HCT116 (cell line): ENCODE results near the gene ZCWPW2. TPM values are rescaled to one million over a fixed set of nuclear protein-coding genes. Genes with fewer than 3 reads are reported as not detected.
A peak's percentile ranks its signal among the peaks of the same experiment; 100 is the strongest.

ENCODE experiments used
- ATAC-seq: fragments of 200-7000 bp; cut with Tn5 transposase; 2 replicates; pipeline ENCODE4 v1.9.1; 2020; ENCODE audit warnings: mild to moderate bottlenecking, moderate library complexity
- Bru-seq: library from RNA; stranded (reverse); fragments of 400-500 nt; gene quantifications from one replicate; lab custom pipeline; 2021; lab: Mats Ljungman, UMichigan
- BruChase-seq, 2 experiments: library from RNA; stranded (reverse); fragments of 400-500 nt; gene quantifications; one replicate each; lab custom pipeline; 2021; lab: Mats Ljungman, UMichigan
- BruUV-seq: library from RNA; stranded (reverse); fragments of 400-500 nt; replicated peaks from 2 replicates; lab custom pipeline; 2021; lab: Mats Ljungman, UMichigan
- CTCF ChIA-PET: fragments of 300-600 bp; sonication (Branson Sonifier 250); formaldehyde crosslinking; loops from one replicate; lab custom pipeline; 2021; ENCODE audit warnings: antibody characterized with exemption; lab: Charles Lee
- POLR2A ChIA-PET: fragments of 300-600, 350-600 bp; sonication (Branson Sonifier 250); formaldehyde crosslinking; loops from one replicate; lab custom pipeline; 2021; ENCODE audit warnings: antibody characterized with exemption; lab: Charles Lee
- RAD21 ChIA-PET, 2 experiments: fragments of 300-600 bp; sonication (Branson Sonifier 250); formaldehyde crosslinking; loops; one replicate each; lab custom pipeline; 2023; ENCODE audit warnings: low total read pairs in 2 of 2; ENCODE audit not compliant: uncharacterized antibody in 2 of 2, unreplicated experiment in 2 of 2, low non-redundant PET in 1 of 2; lab: Charles Lee
- DNase-seq: peaks from one replicate; pipeline ENCODE4 v3.0.0-alpha.2; 2010; ENCODE audit warnings: low read depth, low spot score
- H2AFZ ChIP-seq: fragments of 200-600 bp; shearing (Covaris generic), sonication (generic); 2 replicates; pipeline ENCODE4 v1.6.1; 2017; ENCODE audit warnings: low read depth, mixed run types, mixed read lengths, antibody characterized with exemption, low read length; ENCODE audit not compliant: poor library complexity, severe bottlenecking
- H3K27ac ChIP-seq: 2 replicates; pipeline ENCODE4 v1.5.1; 2012; ENCODE audit warnings: low read depth, low read length
- H3K27me3 ChIP-seq: fragments of 200-600 bp; sonication (generic); 2 replicates; pipeline ENCODE4 v1.6.1; 2016; ENCODE audit warnings: mixed run types, low read length, mixed read lengths; ENCODE audit not compliant: insufficient read depth
- H3K36me3 ChIP-seq, 2 experiments: fragments of 200-500 bp in 1 of 2; fragments of 200-600 bp in 1 of 2; sonication (Bioruptor generic) in 1 of 2; sonication (generic) in 1 of 2; 2 replicates each; pipeline versions ENCODE4 v1.5.1 to v1.6.1; 2014 to 2016; ENCODE audit warnings: low read length in 2 of 2, inconsistent platforms in 1 of 2, mixed read lengths in 1 of 2, mixed run types in 1 of 2; ENCODE audit not compliant: insufficient read depth in 2 of 2, control insufficient read depth in 1 of 2
- H3K4me1 ChIP-seq, 2 experiments: fragments of 200-600 bp in 1 of 2; sonication (generic) in 1 of 2; 2 replicates each; pipeline versions ENCODE4 v1.5.1 to v1.6.1; 2012 to 2017; ENCODE audit warnings: low read length in 2 of 2, inconsistent platforms in 1 of 2, mild to moderate bottlenecking in 1 of 2, mixed read lengths in 1 of 2, mixed run types in 1 of 2, moderate library complexity in 1 of 2; ENCODE audit not compliant: insufficient read depth in 2 of 2, control insufficient read depth in 1 of 2
- H3K4me2 ChIP-seq: fragments of 200-600 bp; sonication (generic); 2 replicates; pipeline ENCODE4 v1.6.1; 2017; ENCODE audit warnings: mixed run types, low read length, mixed read lengths
- H3K4me3 ChIP-seq, 2 experiments: fragments of 200-600 bp in 1 of 2; sonication (generic) in 1 of 2; replicated peaks in 1 of 2; 2 replicates each; pipeline ENCODE4 v1.5.1; 2011 to 2016; ENCODE audit warnings: low read length in 2 of 2, control low read depth in 1 of 2, low read depth in 1 of 2, mild to moderate bottlenecking in 1 of 2, mixed read lengths in 1 of 2, mixed run types in 1 of 2
- H3K79me2 ChIP-seq: fragments of 200-600 bp; sonication (generic); 2 replicates; pipeline ENCODE4 v1.6.1; 2017; ENCODE audit warnings: mild to moderate bottlenecking, mixed run types, low read length, moderate library complexity, mixed read lengths; ENCODE audit not compliant: insufficient read depth
- H3K9ac ChIP-seq: fragments of 200-600 bp; sonication (generic); 2 replicates; pipeline ENCODE4 v1.6.1; 2016; ENCODE audit warnings: low read length, mixed read lengths
- H3K9me2 ChIP-seq: fragments of 200-600 bp; sonication (generic), shearing (Covaris generic); 2 replicates; pipeline ENCODE4 v1.6.1; 2017; ENCODE audit warnings: mixed run types, mild to moderate bottlenecking, moderate library complexity; ENCODE audit not compliant: insufficient read depth
- H3K9me3 ChIP-seq, 2 experiments: fragments of 200-500 bp in 1 of 2; fragments of 200-600 bp in 1 of 2; sonication (Bioruptor generic) in 1 of 2; sonication (generic) in 1 of 2; 2 replicates each; pipeline ENCODE4 v1.6.1; 2014 to 2017; ENCODE audit warnings: low read length in 2 of 2, mixed read lengths in 2 of 2, inconsistent platforms in 1 of 2, low read depth in 1 of 2, mild to moderate bottlenecking in 1 of 2, mixed run types in 1 of 2, moderate library complexity in 1 of 2; ENCODE audit not compliant: control insufficient read depth in 1 of 2, insufficient read depth in 1 of 2
- H4K20me1 ChIP-seq: fragments of 200-600 bp; sonication (generic), shearing (Covaris generic); 2 replicates; pipeline ENCODE4 v1.6.1; 2017; ENCODE audit warnings: mixed run types, mild to moderate bottlenecking, moderate library complexity; ENCODE audit not compliant: insufficient read depth
- ATF3 ChIP-seq: IDR thresholded peaks from 2 replicates; pipeline ENCODE4 v1.6.1; 2012
- CBX3 ChIP-seq: IDR thresholded peaks from 2 replicates; pipeline ENCODE4 v1.6.1; 2012; ENCODE audit warnings: low read depth
- CEBPB ChIP-seq: IDR thresholded peaks from 2 replicates; pipeline ENCODE4 v1.6.1; 2012; ENCODE audit warnings: low read depth
- EGR1 ChIP-seq: IDR thresholded peaks from 2 replicates; pipeline ENCODE4 v1.6.1; 2012; ENCODE audit warnings: low read depth
- ELF1 ChIP-seq: IDR thresholded peaks from 2 replicates; pipeline ENCODE4 v1.6.1; 2012; ENCODE audit warnings: low read depth, borderline replicate concordance
- EZH2 ChIP-seq: fragments of 200-600 bp; sonication (generic); IDR thresholded peaks from 2 replicates; pipeline ENCODE4 v1.6.1; 2017; ENCODE audit warnings: antibody characterized with exemption, mixed run types
- JUND ChIP-seq: IDR thresholded peaks from 2 replicates; pipeline ENCODE4 v1.6.1; 2012
- MAX ChIP-seq: IDR thresholded peaks from 2 replicates; pipeline ENCODE4 v1.6.1; 2012
- POLR2A ChIP-seq: IDR thresholded peaks from 2 replicates; pipeline ENCODE4 v1.7.0; 2011; ENCODE audit warnings: borderline replicate concordance; ENCODE audit not compliant: insufficient read depth, insufficient read length; ENCODE audit errors: extremely low read depth
- POLR2AphosphoS5 ChIP-seq: IDR thresholded peaks from 2 replicates; pipeline ENCODE4 v1.6.1; 2011; ENCODE audit warnings: mild to moderate bottlenecking, low read depth, low read length, moderate library complexity
- RAD21 ChIP-seq: IDR thresholded peaks from 2 replicates; pipeline ENCODE4 v1.6.1; 2012; ENCODE audit warnings: low read depth, mild to moderate bottlenecking
- REST ChIP-seq: IDR thresholded peaks from 2 replicates; pipeline ENCODE4 v1.6.1; 2012; ENCODE audit warnings: low read depth
- SIN3A ChIP-seq: IDR thresholded peaks from 2 replicates; pipeline ENCODE4 v1.6.1; 2012; ENCODE audit warnings: low read depth
- SP1 ChIP-seq: IDR thresholded peaks from 2 replicates; pipeline ENCODE4 v1.6.1; 2012; ENCODE audit warnings: low read depth
- SRF ChIP-seq: IDR thresholded peaks from 2 replicates; pipeline ENCODE4 v1.6.1; 2012; ENCODE audit warnings: low read depth
- TCF7L2 ChIP-seq: IDR thresholded peaks from 2 replicates; pipeline ENCODE4 v1.7.0; 2011; ENCODE audit warnings: borderline replicate concordance, inconsistent platforms; ENCODE audit not compliant: insufficient read depth, insufficient read length; ENCODE audit errors: extremely low read depth
- YY1 ChIP-seq: IDR thresholded peaks from 2 replicates; pipeline ENCODE4 v1.6.1; 2011; ENCODE audit warnings: low read length, low read depth, moderate library complexity, mild to moderate bottlenecking; ENCODE audit not compliant: insufficient replicate concordance; ENCODE audit errors: extremely low read depth
- ZBTB33 ChIP-seq: IDR thresholded peaks from 2 replicates; pipeline ENCODE4 v1.6.1; 2011; ENCODE audit warnings: mild to moderate bottlenecking, low read length, moderate library complexity; ENCODE audit not compliant: insufficient replicate concordance; ENCODE audit errors: extremely low read depth
- ZFX ChIP-seq: fragments of 450-650 bp; IDR thresholded peaks from 2 replicates; pipeline ENCODE4 v1.6.1; 2017
- intact Hi-C: fragments of 100-400 bp; cut with micrococcal nuclease; formaldehyde crosslinking; loops from 2 replicates; pipeline ENCODE4 v1.10.0; 2022
- long read RNA-seq: library from polyadenylated mRNA; unstranded; transcript quantifications from one replicate; pipeline ENCODE4 v2.0.0, GENCODE V29; 2021; ENCODE audit not compliant: unreplicated experiment
- polyA plus RNA-seq: library from polyadenylated mRNA; unstranded; fragments of >200 nt; gene quantifications from 2 replicates; pipeline ENCODE4 v1.2.1, GENCODE V29; 2012; ENCODE audit warnings: missing spikeins
- total RNA-seq: library from RNA; stranded (reverse); gene quantifications from one replicate; pipeline ENCODE4 v1.2.1, GENCODE V29; 2021; ENCODE audit not compliant: unreplicated experiment

The ZCWPW2 gene
- total RNA-seq (1.1 TPM), Bru-seq, nascent RNA (percentile 45 among the genes with signal in this experiment), BruChase-seq, experiment 1, labeled RNA remaining after a 6-hour chase (percentile 61 among the genes with signal in this experiment), BruChase-seq, experiment 2, labeled RNA remaining after a 2-hour chase (percentile 58 among the genes with signal in this experiment)
- polyA plus RNA-seq = 0.27 and 0.30 TPM in 2 replicates
- long read RNA-seq, partial matches to known transcripts = 1 of 5 reads
- long read RNA-seq, other reads (novel, unspliced or antisense) = 4 of 5 reads

GRCh38 chr3:28348629-28349468 is at the start of gene ZCWPW2, which contains the start of gene AZI2:
TSS of gene ZCWPW2 (plus strand) at chr3:28348721. CDS start at chr3:28413069, 64,348 bp downstream.
TSS of gene AZI2 (minus strand) at chr3:28348824. CDS start at chr3:28340617, 8,207 bp downstream.
- peak within 1 kb of the TSS; percentile 76 to 83 for H3K4me3 ChIP-seq
- POLR2A ChIA-PET = interaction anchor here (0.9 to 1.0 kb wide), 2 partner anchors 9 to 627 kb away, joined by 4 read pairs; partner anchors contain the start of gene EOMES
- peak within 1 kb of the TSS; percentile 87 for H3K27ac ChIP-seq
- peaks cover 46% of the 10 kb centered on the region for H3K79me2 ChIP-seq
- no peaks in the 10 kb centered on the region for H4K20me1 ChIP-seq
- no peaks in the 10 kb centered on the region for H3K36me3 ChIP-seq
- CTCF ChIA-PET = interaction anchor here (1.1 to 1.2 kb wide), 2 partner anchors 20 to 319 kb away, joined by 3 read pairs; no protein-coding TSS in a partner anchor
- BruUV-seq = no TSS peak
- H3K9ac ChIP-seq = peak within 1 kb of the TSS; percentile 76
- RAD21 ChIA-PET = no interaction called here
- peaks cover 3 to 10% of the 10 kb centered on the region in 2 experiments; a peak in 2 of 4 replicates for H3K4me1 ChIP-seq
- ATAC-seq (peak; percentile 89), DNase-seq (peak; percentile 87)
- H3K27me3 ChIP-seq = no peaks in the 10 kb centered on the region
- intact Hi-C loops = loop anchor here (10.0 kb wide), 1 partner anchor 294 kb away; no protein-coding TSS in a partner anchor
- H3K9me3 ChIP-seq = no peaks in the 10 kb centered on the region
- peak within 1 kb of the TSS; percentile 77 for H2AFZ ChIP-seq
- peak within 1 kb of the TSS; percentile 94 for H3K4me2 ChIP-seq
- H3K9me2 ChIP-seq = no peaks in the 10 kb centered on the region
- peak; percentile 90 for TF ChIP-seq ZFX
- TF ChIP-seq SP1 = peak; percentile 65
- TF ChIP-seq EZH2 = no peak
- TF ChIP-seq SIN3A = peak; percentile 79
- TF ChIP-seq SRF = no peak
- peak; percentile 48; the same call in 1 of the 2 replicates for TF ChIP-seq CEBPB
- TF ChIP-seq CBX3 = peak; percentile 70; the same call in 1 of the 2 replicates
- TF ChIP-seq RAD21 = no peak
- no peak for TF ChIP-seq ATF3
- no peak for TF ChIP-seq JUND
- TF ChIP-seq YY1 = no peak
- peak; percentile 84 for TF ChIP-seq ELF1
- peak; percentile 70 for TF ChIP-seq POLR2A
- peak; percentile 67 for TF ChIP-seq MAX
- TF ChIP-seq EGR1 = peak; percentile 83
- peak; percentile 92 for TF ChIP-seq POLR2AphosphoS5
- TF ChIP-seq ZBTB33 = peak; percentile 29
- TF ChIP-seq TCF7L2 = peak; percentile 47
- no peak; the same call in 1 of the 2 replicates for TF ChIP-seq REST
